ENCODE measurements around the gene ZNF789.

The ZNF789 gene

GRCh38 chr7:99459087-99459486 is 13.6 kb upstream of the ZNF789 start:
- peak; percentile 75 for DNase-seq

GRCh38 chr7:99460651-99461050 is 12.0 kb upstream of the ZNF789 start:
- DNase-seq: no peak

- DNase-seq: peak; percentile 49
Observed at GRCh38 chr7:99461221-99461620, 11.5 kb upstream of the ZNF789 start.

- peak; percentile 20 for DNase-seq
Observed at GRCh38 chr7:99465421-99465768, 7.3 kb upstream of the ZNF789 start.

GRCh38 chr7:99468336-99468918 is 4.3 kb upstream of the ZNF789 start:
- DNase-seq: no peak

GRCh38 chr7:99469381-99470065 is 3.2 kb upstream of the ZNF789 start:
- DNase-seq: no peak

- DNase-seq: peak; percentile 93
Observed at GRCh38 chr7:99473315-99473596, 566 bp downstream of the ZNF789 start.

- no peak for DNase-seq
Observed at GRCh38 chr7:99476107-99476506, 3.4 kb downstream of the ZNF789 start.

GRCh38 chr7:99478464-99479440 is 6.1 kb downstream of the ZNF789 start:
- peak; percentile 57 for DNase-seq

- DNase-seq: no peak
Observed at GRCh38 chr7:99485094-99485493, 12.4 kb downstream of the ZNF789 start.

- peak; percentile 47 for DNase-seq
Observed at GRCh38 chr7:99489235-99489634, 16.5 kb downstream of the ZNF789 start.

- no peak for DNase-seq
Observed at GRCh38 chr7:99490878-99491277, 18.2 kb downstream of the ZNF789 start.

- DNase-seq: no peak
Observed at GRCh38 chr7:99493823-99494222, 21.1 kb downstream of the ZNF789 start.

GRCh38 chr7:99497766-99498545 is 25.3 kb downstream of the ZNF789 start:
- peak; percentile 86 for DNase-seq

- DNase-seq: no peak
Observed at GRCh38 chr7:99498546-99498944, 25.9 kb downstream of the ZNF789 start.

GRCh38 chr7:99499371-99499720 is 26.7 kb downstream of the ZNF789 start:
- DNase-seq: peak; percentile 67

- peak; percentile 97 for DNase-seq
Observed at GRCh38 chr7:99499721-99500636, 27.3 kb downstream of the ZNF789 start, which contains the start of gene ZNF394. ZNF394 (minus strand) TSS chr7:99500281; CDS start chr7:99500093, 188 bp downstream.

GRCh38 chr7:99500637-99501009 is 27.9 kb downstream of the ZNF789 start:
- DNase-seq: no peak

GRCh38 chr7:99501236-99501635 is 28.5 kb downstream of the ZNF789 start:
- peak; percentile 53 for DNase-seq

- DNase-seq: no peak
Observed at GRCh38 chr7:99504281-99504602, 31.6 kb downstream of the ZNF789 start.

GRCh38 chr7:99504603-99505323 is 32.1 kb downstream of the ZNF789 start, which contains the start of gene ZKSCAN5:
ZKSCAN5 (plus strand) TSS chr7:99504662; CDS start chr7:99506045, 1,383 bp downstream.
- peak; percentile 99 for DNase-seq

Measured in hematopoietic multipotent progenitor cell treated with erythropoietin and hydrocortisone succinate and interleukin-3 and kit ligand, for 4 days (in vitro differentiated cells).